ENCODE data around the gene STAT3.

Gene STAT3

GRCh38 chr17:42290577-42290976, 97.7 kb downstream of the STAT3 start:
- DNase-seq, result no peak

GRCh38 chr17:42289611-42290181, 98.5 kb downstream of the STAT3 start:
- no peak for DNase-seq

GRCh38 chr17:42288803-42289610, 99.2 kb downstream of the STAT3 start:
- DNase-seq, result no peak

- DNase-seq, result peak; percentile 70
Measured at GRCh38 chr17:42287977-42288802, 100.1 kb downstream of the STAT3 start, which contains the start of gene STAT5A. Gene STAT5A (plus strand): TSS chr17:42288498. CDS start chr17:42289412, 914 bp downstream.

GRCh38 chr17:42287305-42287976, 100.8 kb downstream of the STAT3 start:
- peak; percentile 32 for DNase-seq

GRCh38 chr17:42286411-42287221, 101.6 kb downstream of the STAT3 start:
- DNase-seq, result no peak

GRCh38 chr17:42285346-42286050, 102.7 kb downstream of the STAT3 start:
- no peak for DNase-seq

- no peak for DNase-seq
Measured at GRCh38 chr17:42284566-42284965, 103.7 kb downstream of the STAT3 start.

- no peak for DNase-seq
Measured at GRCh38 chr17:42284024-42284369, 104.2 kb downstream of the STAT3 start.

- no peak for DNase-seq
Measured at GRCh38 chr17:42283241-42284023, 104.8 kb downstream of the STAT3 start.

GRCh38 chr17:42282478-42283080, 105.7 kb downstream of the STAT3 start:
- DNase-seq, result no peak

GRCh38 chr17:42281571-42282096, 106.6 kb downstream of the STAT3 start:
- DNase-seq, result no peak

GRCh38 chr17:42279776-42280630, 108.2 kb downstream of the STAT3 start:
- DNase-seq, result no peak

GRCh38 chr17:42277342-42277712, 110.9 kb downstream of the STAT3 start:
- DNase-seq, result no peak

- no peak for DNase-seq
Measured at GRCh38 chr17:42276609-42277341, 111.5 kb downstream of the STAT3 start.

GRCh38 chr17:42276359-42276608, 112.0 kb downstream of the STAT3 start, which contains the start of gene STAT5B:
Gene STAT5B (minus strand): TSS chr17:42276391. CDS start chr17:42232127, 44,264 bp downstream.
- DNase-seq, result peak; percentile 46

- DNase-seq, result no peak
Measured at GRCh38 chr17:42275527-42276358, 112.5 kb downstream of the STAT3 start.
